Neural crest cell (in vitro differentiated cells): ENCODE measurements around the gene NCR3LG1. TPM values are rescaled to one million over a fixed set of nuclear protein-coding genes. Genes with fewer than 3 reads are reported as not detected.

Experiments
- DNase-seq: peaks from one replicate; pipeline ENCODE4 v3.0.0; 2021; ENCODE audit warnings: low read depth, mixed read lengths, low spot score
- H3K27ac Mint-ChIP-seq: one replicate; pipeline ENCODE4 v1.8.0; 2021; ENCODE audit warnings: mild to moderate bottlenecking, mixed read lengths; ENCODE audit not compliant: unreplicated experiment
- H3K27me3 Mint-ChIP-seq: 2 replicates; pipeline ENCODE4 v1.8.0; 2021; ENCODE audit warnings: low read depth, mild to moderate bottlenecking, mixed read lengths
- H3K36me3 Mint-ChIP-seq: 2 replicates; pipeline ENCODE4 v1.8.0; 2021; ENCODE audit warnings: low read depth, mild to moderate bottlenecking, mixed read lengths
- H3K4me1 Mint-ChIP-seq: 2 replicates; pipeline ENCODE4 v1.8.0; 2021; ENCODE audit warnings: mixed read lengths
- H3K4me3 Mint-ChIP-seq: one replicate; pipeline ENCODE4 v1.8.0; 2021; ENCODE audit warnings: mild to moderate bottlenecking, mixed read lengths
- H3K9me3 Mint-ChIP-seq: 2 replicates; pipeline ENCODE4 v1.8.0; 2021; ENCODE audit warnings: mixed read lengths
- CTCF ChIP-seq: fragments of 200-600 bp; sonication (generic); conservative IDR thresholded peaks from 2 replicates; pipeline ENCODE4 v1.5.0; 2021; ENCODE audit warnings: antibody characterized with exemption, mild to moderate bottlenecking
- total RNA-seq: library from RNA; stranded (reverse); gene quantifications from 2 replicates; pipeline ENCODE4 v1.2.1, GENCODE V29; 2021

The NCR3LG1 gene
- total RNA-seq, 1 donor from 2014 or later, result 18.8 TPM

GRCh38 chr11:17347676-17348075, 3.9 kb upstream of the NCR3LG1 start:
- no peak overlapping the region for H3K27ac Mint-ChIP-seq
- no peak for DNase-seq
- no peaks in the 10 kb centered on the region for H3K9me3 Mint-ChIP-seq
- no peak overlapping the region for H3K4me3 Mint-ChIP-seq
- TF ChIP-seq CTCF, result no peak
- H3K4me1 Mint-ChIP-seq, result peaks cover 16% of the 10 kb centered on the region
- no peaks in the 10 kb centered on the region for H3K36me3 Mint-ChIP-seq
- peaks cover 23% of the 10 kb centered on the region for H3K27me3 Mint-ChIP-seq

- TF ChIP-seq CTCF, result no peak
- H3K27me3 Mint-ChIP-seq, result peaks cover 36% of the 10 kb centered on the region
- DNase-seq, result no peak
- no peak overlapping the region for H3K27ac Mint-ChIP-seq
- peaks cover 5% of the 10 kb centered on the region for H3K36me3 Mint-ChIP-seq
- H3K4me3 Mint-ChIP-seq, result peak overlapping the region; percentile 91
- H3K9me3 Mint-ChIP-seq, result peaks cover 3% of the 10 kb centered on the region
- peaks cover 35% of the 10 kb centered on the region for H3K4me1 Mint-ChIP-seq
These were observed 987 bp upstream of the NCR3LG1 start for GRCh38 chr11:17350455-17351171.

DNA sequence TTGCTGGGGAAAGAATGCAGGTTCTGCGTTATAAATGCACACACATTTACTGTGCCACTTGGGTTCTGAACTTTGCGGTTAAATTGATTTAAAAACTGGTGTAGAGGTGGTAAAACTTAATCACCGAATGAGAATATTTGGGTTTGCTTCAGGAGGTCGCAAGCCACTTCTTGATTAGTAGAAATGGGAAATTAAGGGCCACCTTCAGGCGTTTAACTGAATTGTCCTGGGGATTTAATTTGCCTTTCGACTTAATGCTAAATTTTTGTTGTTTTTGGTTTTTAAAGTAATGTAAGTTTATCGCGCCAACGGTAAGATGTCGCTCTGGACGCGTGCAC, 459 bp upstream of the NCR3LG1 start:
- Mint-ChIP-seq H3K27me3 (peaks cover 36% of the 10 kb centered on the region), H3K9me3 (peaks cover 3% of the 10 kb centered on the region), H3K36me3 (peaks cover 5% of the 10 kb centered on the region), H3K4me3 (peak overlapping the region; percentile 91), H3K4me1 (peaks cover 35% of the 10 kb centered on the region), H3K27ac (no peak overlapping the region)
- DNase-seq, result no peak
- TF ChIP-seq CTCF, result peak; percentile 47

GRCh38 chr11:17352950-17353820, 1.6 kb downstream of the NCR3LG1 start:
- DNase-seq, result peak; percentile 64
- Mint-ChIP-seq H3K36me3 (peaks cover 19% of the 10 kb centered on the region), H3K9me3 (peaks cover 7% of the 10 kb centered on the region), H3K27me3 (peaks cover 36% of the 10 kb centered on the region), H3K27ac (peak overlapping the region; percentile 96), H3K4me1 (peaks cover 35% of the 10 kb centered on the region), H3K4me3 (peak overlapping the region; percentile 91)
- no peak for TF ChIP-seq CTCF

GRCh38 chr11:17353821-17354600, 2.4 kb downstream of the NCR3LG1 start:
- H3K4me1 Mint-ChIP-seq, result peaks cover 35% of the 10 kb centered on the region
- TF ChIP-seq CTCF, result no peak
- H3K36me3 Mint-ChIP-seq, result peaks cover 25% of the 10 kb centered on the region
- H3K27ac Mint-ChIP-seq, result peak overlapping the region; percentile 96
- H3K27me3 Mint-ChIP-seq, result peaks cover 36% of the 10 kb centered on the region
- peaks cover 11% of the 10 kb centered on the region for H3K9me3 Mint-ChIP-seq
- DNase-seq, result no peak
- H3K4me3 Mint-ChIP-seq, result peak overlapping the region; percentile 91
